Measurements from ENCODE around the gene POP7. TPM values are rescaled to one million over a fixed set of nuclear protein-coding genes. Genes with fewer than 3 reads are reported as not detected.
"Not testable (repeated sequence)": the region's sequence is repeated elsewhere in the genome, so short reads cannot be mapped to it uniquely, and the experiment has no call there.

Gene POP7
- total and polyA plus RNA-seq, 7 donors: 28.4 to 129 (median 44.4) TPM

DNA sequence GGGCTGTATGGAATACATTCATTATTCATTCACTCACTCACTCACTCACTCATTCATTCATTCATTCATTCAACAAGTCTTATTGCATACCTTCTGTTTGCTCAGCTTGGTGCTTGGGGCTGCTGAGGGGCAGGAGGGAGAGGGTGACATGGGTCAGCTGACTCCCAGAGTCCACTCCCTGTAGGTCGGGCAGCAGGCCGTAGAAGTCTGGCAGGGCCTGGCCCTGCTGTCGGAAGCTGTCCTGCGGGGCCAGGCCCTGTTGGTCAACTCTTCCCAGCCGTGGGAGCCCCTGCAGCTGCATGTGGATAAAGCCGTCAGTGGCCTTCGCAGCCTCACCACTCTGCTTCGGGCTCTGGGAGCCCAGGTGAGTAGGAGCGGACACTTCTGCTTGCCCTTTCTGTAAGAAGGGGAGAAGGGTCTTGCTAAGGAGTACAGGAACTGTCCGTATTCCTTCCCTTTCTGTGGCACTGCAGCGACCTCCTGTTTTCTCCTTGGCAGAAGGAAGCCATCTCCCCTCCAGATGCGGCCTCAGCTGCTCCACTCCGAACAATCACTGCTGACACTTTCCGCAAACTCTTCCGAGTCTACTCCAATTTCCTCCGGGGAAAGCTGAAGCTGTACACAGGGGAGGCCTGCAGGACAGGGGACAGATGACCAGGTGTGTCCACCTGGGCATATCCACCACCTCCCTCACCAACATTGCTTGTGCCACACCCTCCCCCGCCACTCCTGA is 16.7 kb downstream of the POP7 start:
- Histone ChIP-seq H3K4me3 (no peak overlapping the region), H3K27ac (no peak overlapping the region), H3K9me3 (no peaks in the 10 kb centered on the region), H3K36me3 (ENCODE audit: insufficient read depth in 1 of 2, low read depth in 1 of 2) (no peaks in the 10 kb centered on the region), H3K27me3 (ENCODE audit: insufficient read depth in 3 of 3, low read length in 2 of 3) (peaks cover 0 to 42% (median 14%) of the 10 kb centered on the region in 3 donors), H3K4me1 (no peaks in the 10 kb centered on the region)
- WGBS, 3 donors: 60 to 69% (median 65%) methylated on average over 17 of the region's 17 CpGs
- ATAC-seq (no peak), DNase-seq (no peak)
- TF ChIP-seq CTCF (IDR thresholded peaks at IDR 0.05): no peak
- intact Hi-C loops (cut with DNase I): loop anchor here in 1 of 2 donors (10.0 kb wide), 1 partner anchor 248 kb away; the partner anchor contains the start of gene TSC22D4

- Histone ChIP-seq H3K36me3 (ENCODE audit: insufficient read depth in 1 of 2, low read depth in 1 of 2) (no peaks in the 10 kb centered on the region), H3K4me3 (no peak overlapping the region), H3K9me3 (no peaks in the 10 kb centered on the region), H3K27ac (no peak overlapping the region), H3K27me3 (ENCODE audit: insufficient read depth in 3 of 3, low read length in 2 of 3) (peaks cover 0 to 42% (median 14%) of the 10 kb centered on the region in 3 donors), H3K4me1 (no peaks in the 10 kb centered on the region)
- ATAC-seq (no peak), DNase-seq (no peak)
- 76 to 77% (median 77%) methylated on average over 16 of the region's 16 CpGs for WGBS, 3 donors
- intact Hi-C loops (cut with DNase I): loop anchor here (2.0 to 10.0 kb wide), 2 partner anchors 249 to 257 kb away; partner anchors contain the start of gene TSC22D4 (in 1 of the 2)
- no peak for TF ChIP-seq CTCF (IDR thresholded peaks at IDR 0.05)
These were observed 17.9 kb downstream of the POP7 start for GRCh38 chr7:100723732-100724275.

- not testable (repeated sequence) for DNase-seq; H3K4me3 ChIP-seq; H3K9me3 ChIP-seq; H3K36me3 ChIP-seq (ENCODE audit: insufficient read depth in 1 of 2, low read depth in 1 of 2); H3K4me1 ChIP-seq; H3K27ac ChIP-seq; ATAC-seq
- H3K27me3 ChIP-seq (ENCODE audit: insufficient read depth in 3 of 3, low read length in 2 of 3): peaks cover 0 to 42% (median 14%) of the 10 kb centered on the region in 3 donors
- intact Hi-C loops (cut with DNase I): loop anchor here (2.0 to 10.0 kb wide), 2 partner anchors 250 to 258 kb away; partner anchors contain the start of gene TSC22D4 (in 1 of the 2)
- WGBS, 3 donors: 88 to 94% (median 88%) methylated on average over 2 of the region's 2 CpGs
These were observed 18.4 kb downstream of the POP7 start for GRCh38 chr7:100724364-100724763.

DNA sequence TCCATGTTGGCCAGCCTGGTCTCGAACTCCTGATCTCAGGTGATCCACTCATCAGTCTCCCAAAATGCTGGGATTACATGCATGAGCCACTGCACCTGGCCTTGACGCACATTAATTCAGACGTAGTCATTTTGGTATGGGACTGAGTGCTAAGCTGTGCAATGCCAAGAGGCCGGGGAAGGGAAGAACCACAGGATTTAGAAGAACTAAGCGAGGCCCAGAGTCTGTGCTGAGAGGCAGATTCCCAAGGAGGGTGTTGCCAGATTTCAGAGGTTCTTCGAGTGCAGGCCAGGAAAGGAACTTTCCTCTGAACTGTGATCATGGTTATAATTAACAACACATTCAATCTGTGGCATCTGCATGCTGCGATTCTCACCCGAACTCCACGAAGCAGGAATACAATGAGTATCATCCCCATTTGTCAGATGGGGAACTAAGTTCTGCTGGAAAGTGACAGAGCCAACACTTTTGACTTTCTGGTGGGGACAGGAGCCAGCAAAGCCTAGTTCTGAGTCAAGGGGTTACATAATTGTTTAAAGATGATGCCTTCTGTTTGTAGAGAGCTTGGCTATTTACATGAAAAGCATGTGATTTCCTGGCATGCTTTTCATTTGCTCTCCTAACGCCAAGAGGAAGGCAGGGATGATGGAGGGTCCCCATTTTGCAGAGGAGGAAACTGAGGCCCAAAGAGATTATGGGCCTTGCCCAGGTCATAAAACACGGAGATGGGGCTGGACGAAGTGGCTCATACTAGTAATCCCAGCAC is 21.3 kb downstream of the POP7 start:
- 48 to 50% (median 48%) methylated on average over 12 of the region's 12 CpGs for WGBS, 3 donors
- ATAC-seq (no peak), DNase-seq (no peak)
- no peaks in the 10 kb centered on the region for H3K36me3 ChIP-seq (ENCODE audit: insufficient read depth in 1 of 2, low read depth in 1 of 2)
- H3K27ac ChIP-seq: no peak overlapping the region
- H3K9me3 ChIP-seq: no peaks in the 10 kb centered on the region
- no peak for TF ChIP-seq CTCF (IDR thresholded peaks at IDR 0.05)
- H3K27me3 ChIP-seq (ENCODE audit: insufficient read depth in 3 of 3, low read length in 2 of 3): peaks cover 0 to 16% (median 3%) of the 10 kb centered on the region in 3 donors
- intact Hi-C loops (cut with DNase I): loop anchor here in 1 of 2 donors (10.0 kb wide), 1 partner anchor 252 kb away; the partner anchor contains the start of gene TSC22D4
- H3K4me1 ChIP-seq: no peaks in the 10 kb centered on the region
- H3K4me3 ChIP-seq: no peak overlapping the region
